ENCODE results near the gene NAT9. TPM values are rescaled to one million over a fixed set of nuclear protein-coding genes. Genes with fewer than 3 reads are reported as not detected.

The NAT9 gene
- total RNA-seq, 4 donors from 2014 or later = 14.3 to 26.6 (median 18.1) TPM

DNA sequence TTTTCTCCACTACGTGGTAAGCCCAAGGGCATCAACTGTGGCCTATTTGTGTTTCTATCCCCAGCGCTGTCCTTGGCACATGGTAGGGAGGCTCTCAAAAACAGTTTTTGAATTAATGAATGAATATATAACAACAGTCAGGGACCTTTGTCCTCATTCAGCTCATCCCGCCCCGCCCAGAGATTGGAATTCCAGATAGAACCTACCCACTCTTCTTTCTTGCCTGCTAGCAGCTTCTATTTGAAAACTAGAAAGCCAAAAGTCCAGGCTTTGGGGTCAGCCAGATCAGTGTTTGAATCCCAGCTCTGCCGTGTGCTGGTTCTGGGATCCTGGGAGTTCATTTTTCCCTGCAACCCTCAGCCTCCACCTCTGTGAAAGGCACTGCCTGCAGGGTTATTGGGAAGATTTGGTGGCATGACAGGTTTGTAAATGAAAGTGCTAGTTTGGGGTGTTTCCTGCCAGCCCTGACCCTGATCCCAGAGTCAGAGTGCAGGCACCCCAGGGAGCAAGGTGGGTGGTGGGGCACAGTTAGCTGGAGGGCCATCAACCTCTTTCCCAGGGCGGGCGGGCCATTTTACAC is 23.2 kb downstream of the NAT9 start:
- intact Hi-C loops (cut with DNase I; ENCODE audit: low total_unique reads) = no loop called here
- TF ChIP-seq, protein P1, sequence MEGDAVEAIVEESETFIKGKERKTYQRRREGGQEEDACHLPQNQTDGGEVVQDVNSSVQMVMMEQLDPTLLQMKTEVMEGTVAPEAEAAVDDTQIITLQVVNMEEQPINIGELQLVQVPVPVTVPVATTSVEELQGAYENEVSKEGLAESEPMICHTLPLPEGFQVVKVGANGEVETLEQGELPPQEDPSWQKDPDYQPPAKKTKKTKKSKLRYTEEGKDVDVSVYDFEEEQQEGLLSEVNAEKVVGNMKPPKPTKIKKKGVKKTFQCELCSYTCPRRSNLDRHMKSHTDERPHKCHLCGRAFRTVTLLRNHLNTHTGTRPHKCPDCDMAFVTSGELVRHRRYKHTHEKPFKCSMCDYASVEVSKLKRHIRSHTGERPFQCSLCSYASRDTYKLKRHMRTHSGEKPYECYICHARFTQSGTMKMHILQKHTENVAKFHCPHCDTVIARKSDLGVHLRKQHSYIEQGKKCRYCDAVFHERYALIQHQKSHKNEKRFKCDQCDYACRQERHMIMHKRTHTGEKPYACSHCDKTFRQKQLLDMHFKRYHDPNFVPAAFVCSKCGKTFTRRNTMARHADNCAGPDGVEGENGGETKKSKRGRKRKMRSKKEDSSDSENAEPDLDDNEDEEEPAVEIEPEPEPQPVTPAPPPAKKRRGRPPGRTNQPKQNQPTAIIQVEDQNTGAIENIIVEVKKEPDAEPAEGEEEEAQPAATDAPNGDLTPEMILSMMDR (IDR thresholded peaks at IDR 0.05) = no peak
- no peak for TF ChIP-seq POLR2A (IDR thresholded peaks at IDR 0.05)
- WGBS, 2 donors = 81 to 87% methylated on average over 7 of the region's 7 CpGs
- no peak for DNase-seq (ENCODE audit: low spot score in 2 of 2)
- no peak overlapping the region for H3K4me3 ChIP-seq (ENCODE audit: low read depth, poor library complexity, severe bottlenecking)

DNA sequence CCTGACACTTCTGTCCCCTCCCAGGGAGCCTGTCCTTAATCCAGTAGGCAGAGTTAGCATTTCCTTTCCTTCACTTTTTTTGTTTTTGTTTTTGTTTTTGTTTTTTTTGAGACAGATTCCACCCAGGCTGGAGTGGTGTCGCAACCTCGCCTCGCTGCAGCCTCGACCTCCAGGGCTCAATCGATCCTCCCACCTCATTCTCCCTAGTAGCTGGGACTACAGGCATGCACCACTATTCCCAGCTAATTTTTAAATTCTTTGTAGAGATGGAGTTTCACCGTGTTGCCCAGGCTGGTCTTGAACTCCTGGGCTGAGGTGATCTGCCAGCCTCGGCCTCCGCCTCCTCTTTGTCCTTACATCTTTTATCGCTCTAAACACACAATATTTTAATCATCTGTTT is 23.7 kb downstream of the NAT9 start:
- no peak for TF ChIP-seq POLR2A (IDR thresholded peaks at IDR 0.05)
- TF ChIP-seq, protein P1 (IDR thresholded peaks at IDR 0.05) = no peak
- H3K4me3 ChIP-seq (ENCODE audit: low read depth, poor library complexity, severe bottlenecking) = no peak overlapping the region
- intact Hi-C loops (cut with DNase I; ENCODE audit: low total_unique reads) = no loop called here
- WGBS, 2 donors = 86 to 89% methylated on average over 9 of the region's 9 CpGs
- DNase-seq (ENCODE audit: low spot score in 2 of 2) = no peak

DNA sequence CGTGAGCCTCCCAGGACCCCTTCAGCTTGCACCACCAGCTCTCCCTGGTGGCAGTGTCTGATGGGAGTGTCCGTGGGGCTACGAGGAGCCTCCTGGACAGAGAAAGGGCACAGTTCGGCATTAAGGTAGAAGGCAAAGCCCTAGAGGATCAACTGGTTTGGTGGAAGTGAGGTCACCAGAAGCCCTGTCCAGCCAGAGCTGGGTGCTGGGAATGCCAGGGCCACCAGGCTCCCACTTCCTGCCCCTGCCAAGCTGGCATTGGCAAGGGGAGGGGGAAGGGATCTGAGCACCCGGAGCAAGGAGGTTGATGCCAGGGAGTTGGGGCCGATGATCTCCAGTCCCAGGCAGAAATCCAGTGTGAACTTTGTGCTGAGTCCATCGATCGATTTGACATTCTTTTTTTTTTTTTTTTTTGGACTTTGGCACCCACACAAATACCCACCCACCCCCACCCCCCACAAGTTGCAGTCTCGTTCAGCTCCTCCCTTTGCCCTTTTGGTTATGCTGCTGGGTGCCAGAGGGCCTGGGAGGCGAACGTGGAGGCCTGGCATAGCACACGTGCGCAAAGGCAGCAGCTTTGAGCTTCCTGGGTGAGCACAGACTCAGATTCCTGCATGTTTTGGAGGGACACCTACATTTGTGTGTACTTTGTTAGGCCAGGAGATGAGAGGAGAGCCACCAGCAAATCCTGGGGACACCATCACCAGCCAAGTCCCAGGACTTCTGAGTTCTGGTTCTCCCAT is 25.6 kb downstream of the NAT9 start:
- no peak for DNase-seq (ENCODE audit: low spot score in 2 of 2)
- 41 to 44% methylated on average over 13 of the region's 13 CpGs for WGBS, 2 donors
- no peak overlapping the region for H3K4me3 ChIP-seq (ENCODE audit: low read depth, poor library complexity, severe bottlenecking)
- intact Hi-C loops (cut with DNase I; ENCODE audit: low total_unique reads) = no loop called here
- TF ChIP-seq, protein P1 (IDR thresholded peaks at IDR 0.05) = no peak
- TF ChIP-seq POLR2A (IDR thresholded peaks at IDR 0.05) = no peak

DNA sequence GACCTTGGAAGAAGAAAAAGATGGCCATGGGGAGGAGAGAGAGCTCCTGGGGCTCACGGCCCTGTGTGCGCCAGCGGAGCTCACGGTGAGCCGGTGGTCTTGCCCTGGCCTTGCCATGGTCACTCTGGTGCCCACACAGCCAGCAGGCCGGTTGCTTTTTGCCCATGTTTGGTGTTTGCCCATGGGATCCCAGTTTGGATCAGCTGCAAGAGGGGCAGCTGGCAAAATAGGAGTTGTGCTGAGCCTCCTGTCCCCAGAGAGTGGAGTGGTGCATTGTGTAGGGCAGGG is 26.2 kb downstream of the NAT9 start:
- intact Hi-C loops (cut with DNase I; ENCODE audit: low total_unique reads) = no loop called here
- WGBS, 2 donors = 46 to 68% methylated on average over 6 of the region's 6 CpGs
- TF ChIP-seq, protein P1 (IDR thresholded peaks at IDR 0.05) = no peak
- no peak for TF ChIP-seq POLR2A (IDR thresholded peaks at IDR 0.05)
- DNase-seq (ENCODE audit: low spot score in 2 of 2) = no peak
- H3K4me3 ChIP-seq (ENCODE audit: low read depth, poor library complexity, severe bottlenecking) = peak overlapping the region; percentile 98

DNA sequence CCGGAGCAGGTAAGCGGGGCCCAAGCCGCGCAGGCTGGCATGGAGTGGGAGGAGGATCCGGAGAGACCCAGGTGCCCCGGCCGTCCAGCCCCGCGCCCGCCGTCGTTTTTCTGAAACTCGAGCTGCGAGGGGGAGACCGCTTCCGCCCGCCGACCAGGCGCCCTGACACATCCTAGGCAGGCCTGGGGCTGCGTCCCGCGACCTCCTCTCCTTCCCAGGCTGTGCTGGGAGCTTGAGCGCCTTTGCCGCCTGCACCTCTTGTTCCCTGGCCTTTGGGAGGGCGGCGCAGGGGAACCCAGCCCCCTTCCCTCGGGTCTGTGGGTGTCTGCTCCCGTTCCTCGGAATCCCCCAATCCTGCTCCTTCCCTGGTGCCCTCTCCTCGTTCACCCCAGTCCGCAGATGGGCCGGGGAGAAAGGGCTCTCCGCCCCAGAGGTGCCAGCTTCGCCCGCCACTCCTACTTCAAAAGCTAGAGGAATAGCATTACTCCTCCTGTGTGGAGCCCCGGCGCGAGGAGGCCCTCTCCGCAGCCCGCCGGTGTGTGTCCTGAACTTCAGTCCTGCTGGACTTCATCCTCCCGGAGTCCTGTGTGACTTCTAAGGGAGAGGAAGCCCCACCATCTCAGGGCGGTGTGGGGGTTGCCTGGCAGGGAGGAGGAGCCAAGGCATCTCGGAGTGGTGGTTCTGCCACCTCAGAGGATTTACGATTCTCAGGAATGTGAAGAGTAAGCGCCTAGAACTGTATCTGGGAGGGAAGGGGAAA is 26.7 kb downstream of the NAT9 start:
- intact Hi-C loops (cut with DNase I; ENCODE audit: low total_unique reads) = loop anchor here (10.0 kb wide), 1 partner anchor 115 kb away; no protein-coding TSS in a partner anchor
- TF ChIP-seq, protein P1 (IDR thresholded peaks at IDR 0.05) = no peak
- TF ChIP-seq POLR2A (IDR thresholded peaks at IDR 0.05) = no peak
- DNase-seq (ENCODE audit: low spot score in 2 of 2) = no peak
- peak overlapping the region; percentile 98 for H3K4me3 ChIP-seq (ENCODE audit: low read depth, poor library complexity, severe bottlenecking)
- WGBS, 2 donors = 6 to 11% methylated on average over 23 to 36 of the region's 46 CpGs
